HuH-7.5 (cell line): ENCODE measurements around the gene FEZ2.

Experiments used
- DNase-seq: peaks from one replicate; pipeline ENCODE4 v3.0.0; 2011; ENCODE audit warnings: low spot score

Gene FEZ2

DNA sequence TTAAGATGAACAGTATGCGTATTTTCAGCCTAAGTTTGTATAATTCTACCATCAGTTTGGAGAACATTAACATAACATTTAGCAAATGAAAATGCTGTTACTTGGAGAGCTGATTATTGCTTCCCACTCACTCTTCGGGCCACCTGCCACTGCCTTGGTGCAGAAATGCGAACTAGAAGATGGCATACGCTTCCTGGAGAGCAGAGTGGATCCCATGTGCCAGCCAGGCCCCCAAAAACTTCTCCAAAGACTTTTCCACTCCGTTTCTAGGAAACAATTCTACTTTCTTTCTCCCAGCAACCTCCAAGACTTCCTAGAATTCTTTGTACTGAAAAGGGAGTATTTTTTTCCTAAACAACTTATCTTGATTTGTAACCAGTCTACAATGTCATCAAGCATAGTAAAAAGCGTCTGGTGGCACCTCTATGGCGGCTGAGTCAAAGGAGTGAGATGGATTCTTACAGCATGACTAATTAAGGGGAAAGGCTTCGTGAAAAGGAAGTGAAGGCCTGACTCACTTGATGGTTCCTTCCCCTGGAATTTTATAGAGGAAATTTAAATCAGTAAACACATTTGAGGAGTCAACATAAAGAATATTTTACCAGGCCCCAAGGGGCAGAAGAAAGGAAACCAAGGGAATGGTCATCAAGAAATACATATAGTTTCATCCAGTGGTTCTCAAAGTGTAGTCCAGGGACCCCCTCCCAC, 36.6 kb downstream of the FEZ2 start:
- DNase-seq, result no peak

DNA sequence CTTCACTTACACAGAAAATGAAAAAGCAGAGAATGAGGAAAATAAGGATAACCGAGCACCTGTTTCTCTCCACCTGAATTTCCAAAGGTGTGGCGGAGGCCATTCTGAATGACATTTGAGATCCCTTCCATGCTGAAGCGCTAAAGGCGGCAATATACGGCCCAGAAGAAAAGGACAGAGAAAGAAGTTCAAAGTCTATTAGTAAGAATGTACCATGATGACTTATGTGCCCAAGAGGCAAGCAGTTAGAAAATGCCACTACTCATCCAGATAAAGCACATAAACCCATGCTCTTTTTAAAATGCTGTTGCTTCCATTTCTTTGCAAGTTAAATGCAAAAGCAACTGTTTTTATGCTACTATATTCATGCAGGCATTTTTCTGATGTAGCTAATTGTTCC, 37.2 kb downstream of the FEZ2 start:
- DNase-seq, result no peak

DNA sequence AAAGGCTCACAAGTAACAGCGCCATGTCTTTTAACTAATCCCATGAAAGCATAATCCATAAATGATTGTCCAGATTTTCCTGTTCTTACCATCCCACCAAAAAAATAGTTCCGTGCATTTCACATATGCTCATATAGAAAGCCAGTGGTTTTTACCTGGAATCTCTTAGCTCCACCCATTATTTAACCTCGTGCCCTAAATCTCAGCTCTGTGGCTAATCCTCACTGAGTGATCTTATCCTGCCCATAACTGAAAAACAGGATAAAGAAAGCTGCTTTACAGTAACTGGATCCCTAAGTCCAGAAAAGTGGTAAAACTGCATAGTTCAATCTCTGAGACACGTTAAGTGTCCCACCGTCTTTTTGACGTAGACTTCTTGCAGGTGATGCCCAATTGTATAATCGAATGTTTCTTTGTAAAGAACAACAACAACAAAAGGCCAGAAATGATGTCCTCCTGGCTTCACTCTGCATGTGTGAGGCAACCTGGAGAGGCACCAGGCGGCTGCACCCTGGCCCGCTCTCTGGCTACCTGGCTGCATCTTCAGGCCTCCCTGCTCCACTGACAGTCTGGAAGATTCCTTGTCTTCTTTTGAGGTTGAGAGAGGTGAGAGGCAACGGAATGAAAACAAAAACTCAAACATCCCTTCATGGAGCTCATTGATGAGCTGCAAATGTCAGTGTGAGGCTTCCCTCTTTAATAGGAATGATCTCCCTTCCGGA, 38.6 kb downstream of the FEZ2 start:
- no peak for DNase-seq

DNA sequence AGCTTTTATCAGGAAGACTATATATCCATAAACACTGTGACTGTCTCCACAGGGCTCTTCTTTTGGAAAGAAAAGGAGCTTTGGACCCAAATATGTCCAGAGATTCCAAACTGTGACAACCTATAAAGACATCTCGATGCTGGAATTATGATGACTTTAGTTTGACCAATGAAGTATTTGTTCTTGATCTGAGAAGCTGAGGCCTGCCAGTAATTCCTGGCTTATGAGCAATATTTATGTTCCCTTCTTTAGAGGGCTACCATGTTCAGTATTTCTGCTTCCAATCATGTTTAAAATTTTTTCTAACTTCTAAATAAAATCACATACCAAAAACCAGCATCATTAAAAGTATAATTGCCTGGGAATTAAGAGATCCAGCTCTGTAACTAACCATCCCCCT, 41.1 kb downstream of the FEZ2 start:
- no peak for DNase-seq

DNA sequence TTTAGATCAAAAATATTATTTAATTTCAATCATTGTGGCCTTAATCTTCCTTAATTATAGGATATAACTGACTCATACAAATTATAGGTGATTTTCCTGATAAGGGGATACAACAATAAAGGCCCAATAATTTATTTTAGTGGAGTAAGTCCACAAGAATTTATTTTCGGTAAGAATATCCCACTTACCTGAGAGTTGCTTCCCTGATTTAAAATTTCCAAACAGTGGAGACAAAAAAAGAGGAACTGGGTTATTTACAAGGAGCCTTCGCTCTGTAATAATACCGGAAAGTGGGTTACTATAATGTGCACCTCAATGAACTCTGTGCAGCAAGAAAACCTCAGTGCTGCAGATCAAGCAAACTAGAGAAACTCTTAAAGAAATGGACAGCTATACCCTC, 42.2 kb downstream of the FEZ2 start:
- DNase-seq, result no peak

DNA sequence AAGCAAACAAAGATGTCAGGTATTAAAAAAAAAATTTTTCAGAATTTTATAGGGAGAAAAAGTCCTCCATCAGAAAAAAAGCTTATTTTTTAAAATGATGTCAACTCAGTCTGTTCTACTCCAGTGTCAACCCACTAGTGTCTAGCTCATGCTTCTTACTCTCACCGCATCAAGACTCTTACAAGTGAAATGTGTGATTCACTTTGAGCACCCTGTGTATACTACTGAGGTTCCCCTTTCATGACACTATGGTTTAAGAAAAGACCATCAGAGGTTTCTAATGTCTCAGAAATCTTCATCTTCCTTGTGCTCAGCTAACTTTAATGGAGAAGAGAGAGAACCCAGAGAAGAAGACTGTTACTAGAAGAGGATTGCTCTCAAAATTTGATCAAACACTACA, 43.4 kb downstream of the FEZ2 start:
- no peak for DNase-seq

DNA sequence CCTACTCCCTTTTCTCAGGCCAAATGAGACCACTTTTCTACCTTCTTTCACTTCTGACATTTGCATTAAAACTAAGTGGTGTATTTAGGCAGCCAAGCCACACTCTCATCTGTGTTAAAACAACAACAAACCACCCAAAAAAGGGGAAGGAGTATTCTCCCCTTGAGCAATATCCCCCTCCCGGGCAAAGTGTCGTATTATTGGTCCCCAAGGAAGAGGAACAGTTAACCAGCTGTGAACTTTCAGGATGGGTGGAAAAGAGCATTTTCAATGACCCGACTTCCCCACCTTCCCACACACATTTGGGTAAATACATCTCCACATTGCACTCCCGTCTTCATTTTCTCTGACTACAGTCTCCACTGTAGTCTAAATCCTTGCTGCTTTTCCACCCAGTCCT, 44.3 kb downstream of the FEZ2 start:
- DNase-seq, result no peak

DNA sequence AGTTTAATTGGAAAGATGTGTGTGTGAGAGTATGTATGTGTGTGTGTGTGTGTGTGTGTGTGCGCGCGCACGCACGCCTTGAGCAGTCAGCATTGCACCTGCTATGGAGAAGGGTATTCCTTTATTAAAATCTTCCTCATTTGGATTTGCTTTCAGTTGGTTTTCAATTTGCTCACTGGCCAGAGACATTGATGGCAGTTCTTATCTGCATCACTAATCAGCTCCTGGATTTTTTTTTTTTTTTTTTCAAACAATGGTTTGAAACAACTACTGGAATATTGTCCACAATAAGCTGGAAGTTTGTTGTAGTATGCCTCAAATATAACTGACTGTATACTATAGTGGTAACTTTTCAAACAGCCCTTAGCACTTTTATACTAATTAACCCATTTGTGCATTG, 48.0 kb downstream of the FEZ2 start:
- DNase-seq, result no peak

DNA sequence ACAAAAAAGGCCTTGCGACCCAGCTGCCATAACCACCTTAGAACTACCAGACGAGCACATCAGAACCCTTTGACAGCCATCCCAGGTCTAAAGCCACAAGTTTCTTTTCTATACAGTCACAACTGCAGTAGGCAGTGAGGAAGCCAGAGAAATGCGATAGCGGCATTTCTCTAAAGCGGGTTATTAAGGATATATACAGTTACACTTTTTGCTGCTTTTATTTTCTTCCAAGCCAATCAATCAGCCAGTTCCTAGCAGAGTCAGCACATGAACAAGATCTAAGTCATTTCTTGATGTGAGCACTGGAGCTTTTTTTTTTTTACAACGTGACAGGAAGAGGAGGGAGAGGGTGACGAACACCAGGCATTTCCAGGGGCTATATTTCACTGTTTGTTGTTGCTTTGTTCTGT, 48.8 kb downstream of the FEZ2 start:
- no peak for DNase-seq

DNA sequence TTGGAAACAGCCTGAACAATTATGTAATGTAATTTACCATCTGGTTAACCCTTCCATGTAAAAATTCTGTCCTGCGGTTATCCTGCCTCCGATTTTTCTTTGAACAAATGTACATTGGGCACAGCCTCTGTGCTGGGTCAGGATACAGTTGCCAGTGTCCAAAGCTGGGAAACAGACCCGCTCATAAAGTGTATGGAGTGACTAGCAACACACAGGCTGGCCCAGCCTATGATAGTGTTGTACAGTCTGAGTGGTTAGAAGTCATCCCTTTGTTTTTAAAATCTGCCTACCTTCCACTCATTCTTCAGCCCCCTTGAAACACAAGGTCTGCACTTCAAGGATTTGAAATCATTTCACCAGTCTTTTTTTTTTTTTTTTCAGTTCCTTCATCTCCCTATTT, 50.1 kb downstream of the FEZ2 start:
- no peak for DNase-seq

DNA sequence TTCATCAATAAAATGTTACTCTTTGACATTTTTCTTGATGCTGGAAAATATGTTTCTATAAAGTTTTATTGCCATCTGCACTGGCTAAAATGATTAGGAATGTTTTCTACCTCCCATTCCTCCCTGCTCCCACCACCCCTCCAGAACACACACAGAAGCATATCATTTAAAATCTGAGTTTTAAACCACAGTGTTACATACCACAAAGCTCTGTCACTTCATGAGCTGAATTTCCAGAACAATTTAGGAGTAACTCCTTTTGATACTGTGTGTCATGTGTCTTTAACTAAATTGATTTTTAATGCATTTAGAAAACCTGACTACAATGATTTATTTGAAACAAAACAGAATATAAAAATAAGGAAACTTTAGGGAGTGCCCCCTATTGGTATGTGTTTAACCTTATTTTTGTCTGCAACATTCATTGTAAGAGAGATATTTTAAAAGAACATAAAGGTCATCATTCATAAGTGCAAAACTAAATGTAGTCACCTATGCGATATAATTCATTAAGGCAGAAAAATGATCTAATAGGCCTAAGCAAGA, 52.0 kb downstream of the FEZ2 start:
- no peak for DNase-seq

DNA sequence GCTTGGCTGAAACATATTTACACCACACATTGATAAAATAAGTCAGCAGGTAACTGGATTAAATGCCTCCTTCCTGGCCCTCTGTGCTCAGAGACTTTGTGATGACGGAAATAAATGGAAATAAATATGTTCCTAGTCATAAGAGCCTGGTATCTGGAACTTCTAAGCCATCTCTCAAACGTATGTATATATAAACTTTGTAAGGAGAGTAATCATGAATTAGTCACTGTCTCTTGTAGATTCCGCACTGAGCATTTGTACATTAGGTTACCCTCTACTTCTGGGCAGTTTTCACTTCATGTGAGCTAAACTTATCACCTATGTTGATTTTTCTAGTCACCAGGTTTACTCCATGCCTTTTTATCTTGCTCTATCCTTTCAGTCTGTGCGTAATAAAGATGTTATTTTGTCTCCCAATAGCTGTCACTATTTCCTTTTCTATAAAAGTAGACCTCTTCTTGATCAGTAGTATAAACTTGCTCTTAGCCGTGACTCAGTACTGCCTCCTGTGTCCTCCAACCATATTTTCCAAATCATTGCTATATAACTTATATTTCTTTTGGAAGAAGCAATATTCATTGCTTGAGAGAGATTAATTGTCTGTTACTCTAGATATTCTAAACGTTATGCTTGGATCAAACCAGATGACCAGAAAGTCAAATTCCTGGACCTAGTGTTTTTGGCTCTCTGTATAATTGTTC, 53.2 kb downstream of the FEZ2 start:
- no peak for DNase-seq

DNA sequence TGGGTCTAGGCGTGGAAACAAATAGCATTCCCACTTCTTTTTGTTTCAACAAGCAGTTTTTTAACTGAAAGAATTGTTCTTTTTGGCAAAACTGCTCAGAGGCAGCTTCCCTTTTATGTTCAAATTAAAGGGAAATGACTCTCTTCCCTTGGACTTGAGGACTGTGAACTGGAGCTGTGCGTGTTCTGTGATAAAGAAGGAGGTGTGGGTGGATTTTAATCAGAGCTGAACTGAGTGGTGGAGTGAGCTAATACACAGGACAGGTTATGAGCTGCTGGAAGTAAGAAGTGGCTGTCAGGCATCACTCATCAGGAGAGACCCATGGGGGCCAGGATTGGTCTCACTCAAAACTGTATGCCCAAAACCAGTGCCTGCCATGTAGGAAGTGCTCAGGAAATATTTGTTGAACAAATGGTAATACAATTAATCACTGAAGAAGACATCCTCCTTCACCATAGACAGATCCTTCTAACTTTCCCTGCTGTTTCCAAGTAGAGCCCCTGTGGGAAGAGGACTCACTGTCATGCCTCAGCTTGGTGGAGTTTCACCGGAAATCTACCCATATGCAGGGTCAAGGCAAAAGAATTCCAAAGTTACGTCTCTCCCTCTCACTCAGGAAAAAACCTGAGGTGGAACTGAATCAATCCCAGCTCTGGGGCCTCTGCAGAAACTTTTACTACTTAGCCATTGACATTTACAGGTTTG, 55.9 kb downstream of the FEZ2 start:
- DNase-seq, result no peak

DNA sequence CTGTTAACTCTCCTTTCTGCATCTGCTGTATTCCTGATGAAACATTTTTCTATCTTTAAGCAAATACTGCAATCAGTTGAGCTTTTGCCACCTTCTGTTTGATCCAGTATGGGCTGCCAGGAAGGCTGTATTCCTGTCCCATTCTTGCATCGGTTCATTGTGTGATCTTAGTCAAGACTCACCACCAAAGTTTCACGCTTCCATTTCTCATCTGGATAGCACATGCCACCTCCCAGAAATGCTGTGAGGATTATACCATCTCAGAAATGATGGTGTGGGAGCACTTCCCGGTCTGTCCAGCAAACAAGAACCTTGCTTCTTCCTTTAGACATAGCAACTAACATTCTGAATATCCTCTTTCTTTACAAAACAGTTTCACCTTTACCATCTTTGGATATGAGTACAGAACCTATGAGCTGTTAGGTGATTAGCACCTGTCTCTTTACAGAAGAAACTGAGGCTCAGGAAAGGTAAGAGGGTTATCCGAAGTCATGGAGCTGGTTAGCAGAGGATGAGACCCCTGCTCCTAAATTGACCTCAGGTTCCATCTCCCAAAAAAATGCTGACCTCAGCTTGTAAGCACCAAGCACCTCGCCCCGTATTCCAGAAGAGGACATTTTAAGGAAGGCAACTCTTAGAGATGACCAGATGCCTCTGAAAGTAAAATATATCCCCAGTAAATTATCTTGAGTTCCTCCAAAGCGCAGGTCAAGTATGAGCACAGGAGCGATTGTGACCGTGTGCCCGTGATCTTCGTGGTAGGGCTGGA, 56.8 kb downstream of the FEZ2 start:
- DNase-seq, result no peak

DNA sequence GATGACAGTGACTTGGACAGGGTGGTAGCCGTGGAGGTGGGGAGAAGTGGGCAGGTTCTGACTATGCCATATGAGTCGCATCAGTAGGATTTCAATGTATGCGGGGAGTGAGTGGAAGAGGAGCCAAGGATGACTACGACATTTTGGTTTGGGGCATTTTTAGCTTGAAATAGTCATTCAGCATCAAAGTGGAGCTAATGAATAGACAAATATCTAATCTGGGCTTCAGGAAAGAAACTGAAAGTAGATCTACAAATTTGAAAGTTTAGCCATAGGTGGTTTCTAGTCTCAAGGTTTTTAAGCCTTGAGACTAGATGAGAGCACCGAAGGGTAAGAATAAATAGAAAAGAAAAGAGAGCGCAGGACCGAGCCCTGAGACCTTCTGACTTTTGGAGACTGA, 58.3 kb downstream of the FEZ2 start:
- DNase-seq, result no peak

DNA sequence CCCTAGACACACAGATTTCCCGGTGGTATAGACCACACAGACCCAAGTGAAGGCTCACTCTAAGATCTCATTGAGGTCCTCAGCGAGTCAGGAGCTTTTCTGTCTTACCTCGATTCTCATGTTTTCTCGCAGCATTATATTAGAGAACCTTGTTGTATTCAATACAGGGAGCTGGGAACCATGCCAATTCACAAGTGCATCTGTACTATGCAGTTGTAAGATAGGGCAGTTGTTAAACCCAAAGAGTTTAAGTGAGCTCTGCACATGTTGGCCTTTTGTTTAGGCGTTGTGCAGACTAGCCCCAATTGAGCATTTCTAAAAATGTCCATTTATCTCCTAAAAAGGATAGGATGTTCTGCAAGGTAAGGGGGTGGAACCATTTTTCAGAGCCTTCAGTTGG, 59.6 kb downstream of the FEZ2 start:
- no peak for DNase-seq

DNA sequence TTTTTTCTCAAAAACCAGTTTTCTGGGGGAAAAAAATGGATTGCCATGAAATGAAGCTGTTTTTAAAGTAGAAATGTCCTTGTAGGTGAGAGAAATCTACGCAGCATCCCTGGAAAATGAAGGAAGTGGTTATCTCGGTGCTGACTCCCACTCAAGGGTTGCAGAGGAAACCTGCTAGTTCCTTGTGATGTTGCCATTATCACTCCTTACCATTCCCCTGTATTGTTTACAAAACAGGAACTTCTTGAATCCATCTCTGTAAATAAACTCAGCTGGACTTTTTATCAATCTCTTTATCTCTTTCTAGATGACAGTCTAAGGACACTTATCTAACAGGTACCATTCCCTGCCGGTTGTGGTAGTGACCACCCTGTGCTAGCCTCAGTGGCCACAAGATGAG, 61.2 kb downstream of the FEZ2 start:
- no peak for DNase-seq

DNA sequence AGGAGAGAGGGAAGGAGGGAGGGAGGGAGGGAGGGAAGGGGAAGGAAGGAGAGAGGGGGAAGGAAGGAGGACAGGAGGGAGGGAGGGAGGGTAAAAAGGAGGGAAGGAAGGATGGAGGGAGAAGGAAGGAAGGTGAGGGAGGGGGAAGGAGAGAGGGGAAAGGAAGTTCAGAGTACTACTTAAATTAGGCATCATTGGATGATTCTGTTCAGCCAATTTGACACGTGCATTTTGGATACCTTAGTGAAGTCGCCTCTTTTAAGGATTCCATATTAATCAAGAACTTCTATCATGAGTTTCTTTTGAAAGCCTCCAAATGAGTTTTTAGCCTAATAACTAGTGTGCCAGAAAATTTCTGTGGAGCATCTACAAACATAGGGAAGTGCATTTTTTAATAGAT, 62.9 kb downstream of the FEZ2 start:
- no peak for DNase-seq

DNA sequence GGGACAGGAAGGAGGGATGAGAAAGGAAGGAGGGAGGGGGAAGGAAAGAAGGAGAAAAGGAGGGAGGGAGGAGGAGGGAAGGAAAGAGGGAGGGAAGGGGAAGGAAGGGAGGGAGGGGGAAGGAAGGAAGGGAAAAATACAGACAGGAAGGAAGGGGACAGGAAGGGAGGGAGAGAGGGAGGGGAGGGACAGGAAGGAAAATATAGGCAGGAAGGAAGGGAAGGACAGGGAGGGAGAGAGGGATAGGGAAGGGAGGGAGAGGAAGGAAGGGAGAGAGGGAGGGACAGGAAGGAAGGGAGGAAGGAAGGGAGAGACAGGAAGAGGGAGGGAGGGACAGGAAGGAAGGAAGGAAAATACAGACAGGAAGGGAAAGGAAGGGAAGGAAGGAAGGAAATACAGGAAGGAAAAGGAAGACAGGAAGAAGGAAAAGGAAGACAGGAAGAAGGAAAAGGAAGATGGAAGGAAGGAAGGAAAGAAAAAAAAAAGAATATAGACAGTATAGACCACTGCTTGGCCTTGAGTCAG, 63.6 kb downstream of the FEZ2 start:
- no peak for DNase-seq

DNA sequence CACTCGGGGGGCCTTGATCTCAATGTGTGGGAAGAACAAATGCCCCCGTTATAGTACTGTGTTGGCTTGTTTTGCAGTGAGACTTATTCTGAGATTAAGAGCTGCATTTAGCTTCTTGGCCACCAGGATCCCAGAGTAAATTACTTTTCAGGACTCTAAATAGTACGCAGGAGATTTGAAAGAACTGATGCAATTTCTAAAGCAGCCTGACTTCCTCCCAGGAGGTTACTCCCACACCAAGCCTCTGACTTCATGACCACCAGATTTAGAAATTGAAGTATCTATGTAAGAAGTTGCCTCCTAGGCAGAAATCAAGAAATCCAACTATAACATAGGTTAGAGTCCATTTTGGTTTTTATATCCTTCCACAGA, 67.0 kb downstream of the FEZ2 start:
- DNase-seq, result no peak

DNA sequence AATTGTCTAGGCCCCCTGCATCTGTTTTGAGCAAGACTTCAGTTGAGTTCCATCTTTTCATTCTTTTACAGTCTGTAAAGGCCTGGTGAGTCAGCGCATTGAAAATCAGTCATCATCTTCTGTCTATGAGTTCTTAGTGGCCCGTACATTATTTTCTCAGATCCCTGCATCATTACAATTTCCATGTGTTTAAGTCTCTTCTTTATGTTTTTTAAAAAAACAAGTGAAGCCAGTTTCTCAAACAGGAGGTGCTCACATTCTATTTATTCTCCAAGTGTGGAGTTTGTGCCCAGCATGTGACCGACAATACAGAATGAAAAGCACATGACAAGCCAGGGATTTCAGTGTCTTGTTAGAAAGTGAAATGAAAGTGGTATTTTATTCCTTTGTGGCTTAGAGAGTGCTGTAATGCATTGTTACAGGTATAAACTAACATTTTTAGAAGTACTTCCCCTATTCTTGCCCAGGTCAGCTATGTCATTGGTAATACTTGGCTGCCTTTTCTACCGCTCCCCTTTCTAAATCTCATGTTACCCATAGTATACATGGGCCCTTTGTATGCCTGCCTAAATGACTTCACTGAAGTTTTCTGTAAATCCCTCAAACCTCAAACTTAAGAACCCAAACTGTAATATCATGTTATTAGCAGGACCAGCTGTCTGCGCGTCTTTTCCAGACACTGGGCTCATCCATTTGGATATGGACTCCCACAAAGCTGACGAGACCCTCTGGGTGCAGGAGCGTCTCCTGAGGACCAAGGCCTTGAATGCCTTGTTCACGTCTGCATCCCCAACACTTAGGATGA, 67.6 kb downstream of the FEZ2 start:
- no peak for DNase-seq
